GM23248 (cell line): Measurements from ENCODE around the gene SH3D21. TPM values are rescaled to one million over a fixed set of nuclear protein-coding genes. Genes with fewer than 3 reads are reported as not detected.
A peak's percentile ranks its signal among the peaks of the same experiment; 100 is the strongest.

Source experiments
- DNase-seq: peaks from one replicate; pipeline ENCODE4 v3.0.0-alpha.2; 2015
- H2AFZ ChIP-seq: fragments of 200-600 bp; sonication (generic); 2 replicates; pipeline ENCODE4 v1.6.1; 2016; ENCODE audit warnings: antibody characterized with exemption
- H3F3A ChIP-seq: fragments of 200-600 bp; sonication (generic); 2 replicates; pipeline ENCODE4 v1.6.1; 2016; ENCODE audit warnings: mild to moderate bottlenecking, antibody characterized with exemption, mixed run types; ENCODE audit not compliant: insufficient read depth
- H3K27ac ChIP-seq: fragments of 200-600 bp; sonication (generic); 2 replicates; pipeline ENCODE4 v1.5.1; 2016; ENCODE audit warnings: mild to moderate bottlenecking
- H3K27me3 ChIP-seq: fragments of 200-600 bp; sonication (generic); replicated peaks from 2 replicates; pipeline ENCODE4 v1.6.1; 2016; ENCODE audit warnings: mild to moderate bottlenecking; ENCODE audit not compliant: insufficient read depth
- H3K36me3 ChIP-seq: fragments of 200-600 bp; sonication (generic); 2 replicates; pipeline ENCODE4 v1.6.1; 2016; ENCODE audit warnings: low read depth, mild to moderate bottlenecking
- H3K4me1 ChIP-seq: fragments of 200-600 bp; sonication (generic); 2 replicates; pipeline ENCODE4 v1.6.1; 2016; ENCODE audit warnings: mild to moderate bottlenecking; ENCODE audit not compliant: insufficient read depth
- H3K4me2 ChIP-seq: fragments of 200-600 bp; sonication (generic); one replicate; pipeline ENCODE4 v1.6.1; 2016; ENCODE audit warnings: mild to moderate bottlenecking; ENCODE audit not compliant: unreplicated experiment
- H3K4me3 ChIP-seq: fragments of 200-600 bp; sonication (generic); 2 replicates; pipeline ENCODE4 v1.5.1; 2016; ENCODE audit warnings: mild to moderate bottlenecking
- H3K79me2 ChIP-seq: fragments of 200-600 bp; sonication (generic); 2 replicates; pipeline ENCODE4 v1.6.1; 2016; ENCODE audit warnings: mild to moderate bottlenecking; ENCODE audit not compliant: insufficient read depth
- H3K9ac ChIP-seq: fragments of 200-600 bp; sonication (generic); 2 replicates; pipeline ENCODE4 v1.6.1; 2016; ENCODE audit warnings: mild to moderate bottlenecking
- H3K9me2 ChIP-seq: fragments of 200-600 bp; sonication (generic); 2 replicates; pipeline ENCODE4 v1.6.1; 2016; ENCODE audit warnings: mixed run types, mild to moderate bottlenecking, moderate library complexity; ENCODE audit not compliant: insufficient read depth
- H3K9me3 ChIP-seq: fragments of 200-600 bp; sonication (generic); one replicate; pipeline ENCODE4 v1.6.1; 2017; ENCODE audit warnings: low read depth
- H4K20me1 ChIP-seq: fragments of 200-600 bp; sonication (generic); 2 replicates; pipeline ENCODE4 v1.6.0; 2016; ENCODE audit not compliant: insufficient read depth
- EZH2 ChIP-seq: fragments of 200-600 bp; sonication (generic); IDR thresholded peaks from 2 replicates; pipeline ENCODE4 v1.6.1; 2018; ENCODE audit warnings: antibody characterized with exemption, mild to moderate bottlenecking; ENCODE audit not compliant: insufficient read depth, poor library complexity, severe bottlenecking
- EZH2phosphoT487 ChIP-seq: fragments of 200-600 bp; sonication (generic); IDR thresholded peaks from 2 replicates; pipeline ENCODE4 v1.6.1; 2018; ENCODE audit warnings: antibody characterized with exemption, moderate library complexity, mild to moderate bottlenecking, low read depth; ENCODE audit not compliant: insufficient read depth
- WGBS, 2 experiments: methylation state at CpG; one replicate each; pipeline ENCODE4 v1.1.6; 2015 to 2017; ENCODE audit warnings: low lambda C conversion rate in 2 of 2, low coverage in 1 of 2; ENCODE audit errors: missing lambda C conversion rate in 2 of 2; 5-methylcytosine and 5-hydroxymethylcytosine counted together
- in situ Hi-C: fragments of 300-500 bp; cut with MboI; formaldehyde crosslinking; loops from 2 replicates; pipeline ENCODE4 v1.15.0; 2020
- polyA plus RNA-seq: library from polyadenylated mRNA; unstranded; fragments of >200 nt; fragmentation: Nextera tagmentation; extraction: Ambion mirVana; gene quantifications from 2 replicates; pipeline ENCODE4 v1.2.1, GENCODE V29; 2016
- total RNA-seq: library from RNA; depleted of rRNA; stranded (reverse); fragments of >200 nt; shearing (Covaris generic); gene quantifications from 2 replicates; pipeline ENCODE4 v1.2.3, GENCODE V29; 2014; rRNA removed

Gene SH3D21
- total RNA-seq (5.6 and 14.4 TPM in 2 replicates), polyA plus RNA-seq (1.1 and 1.8 TPM in 2 replicates)

- in situ Hi-C loops: no loop called here
- peaks cover 23% of the 10 kb centered on the region for H3K36me3 ChIP-seq
- WGBS, 2 experiments: 21% methylated on average over 54 to 59 of the region's 65 CpGs
These were observed at the start of gene SH3D21 for GRCh38 chr1:36306210-36306901. Gene SH3D21, plus strand, starts transcription at chr1:36306368. Its CDS starts 53 bp downstream, at chr1:36306421.

GRCh38 chr1:36256558-36257374 lies 49.4 kb upstream of the SH3D21 start:
- TF ChIP-seq EZH2 (no peak), EZH2phosphoT487 (no peak)
- Histone ChIP-seq H3K27ac (no peak overlapping the region; the same call in 1 of the 2 replicates), H3K9me3 (no peaks in the 10 kb centered on the region), H3F3A (peaks cover 35% of the 10 kb centered on the region), H2AFZ (no peak overlapping the region), H3K27me3 (no peaks in the 10 kb centered on the region), H3K9me2 (no peaks in the 10 kb centered on the region), H3K79me2 (peaks cover 100% of the 10 kb centered on the region), H3K4me3 (no peak overlapping the region), H4K20me1 (peaks cover 36% of the 10 kb centered on the region; the same call in 1 of the 2 replicates), H3K36me3 (peaks cover 20% of the 10 kb centered on the region; the same call in 1 of the 2 replicates), H3K4me1 (peaks cover 48% of the 10 kb centered on the region), H3K9ac (no peak overlapping the region), H3K4me2 (no peak overlapping the region)
- DNase-seq: no peak
- WGBS, 2 experiments: 82% methylated on average over 15 of the region's 15 CpGs
- in situ Hi-C loops: no loop called here

More at GRCh38 chr1:36306210-36306901, at the start of gene SH3D21:
- Histone ChIP-seq H3K9me2 (no peaks in the 10 kb centered on the region), H3F3A (peaks cover 20% of the 10 kb centered on the region; the same call in 1 of the 2 replicates), H3K9me3 (no peaks in the 10 kb centered on the region), H3K4me1 (peaks cover 5% of the 10 kb centered on the region; the same call in 1 of the 2 replicates), H4K20me1 (no peaks in the 10 kb centered on the region), H3K4me2 (peak within 1 kb of the TSS; percentile 84), H3K27me3 (no peaks in the 10 kb centered on the region), H3K4me3 (peak within 1 kb of the TSS; percentile 94), H3K27ac (peak within 1 kb of the TSS; percentile 16; the same call in 1 of the 2 replicates), H2AFZ (peak within 1 kb of the TSS; percentile 78), H3K79me2 (peaks cover 37% of the 10 kb centered on the region), H3K9ac (peak within 1 kb of the TSS; percentile 77)
- DNase-seq: peak; percentile 65
- TF ChIP-seq EZH2: no peak
- TF ChIP-seq EZH2phosphoT487: no peak

GRCh38 chr1:36257375-36257767 lies 48.8 kb upstream of the SH3D21 start:
- Histone ChIP-seq H3K36me3 (peaks cover 21% of the 10 kb centered on the region; the same call in 1 of the 2 replicates), H3F3A (peaks cover 38% of the 10 kb centered on the region), H3K9me2 (no peaks in the 10 kb centered on the region), H2AFZ (no peak overlapping the region), H3K4me2 (no peak overlapping the region), H3K4me3 (no peak overlapping the region), H3K27ac (no peak overlapping the region; the same call in 1 of the 2 replicates), H3K79me2 (peaks cover 100% of the 10 kb centered on the region), H3K4me1 (peaks cover 42% of the 10 kb centered on the region), H3K9me3 (no peaks in the 10 kb centered on the region), H3K27me3 (no peaks in the 10 kb centered on the region), H3K9ac (no peak overlapping the region), H4K20me1 (peaks cover 36% of the 10 kb centered on the region; the same call in 1 of the 2 replicates)
- in situ Hi-C loops: no loop called here
- 54% methylated on average over 2 of the region's 2 CpGs for WGBS, 2 experiments
- TF ChIP-seq EZH2phosphoT487 (no peak), EZH2 (no peak)
- DNase-seq: peak; percentile 31

- H3K4me1 ChIP-seq: peaks cover 30% of the 10 kb centered on the region
- no peak overlapping the region for H3K4me3 ChIP-seq
- H3K9me2 ChIP-seq: no peaks in the 10 kb centered on the region
- H3K27ac ChIP-seq: no peak overlapping the region
- TF ChIP-seq EZH2 (no peak), EZH2phosphoT487 (no peak)
- no peaks in the 10 kb centered on the region for H3K9me3 ChIP-seq
- DNase-seq: peak; percentile 29
- H3K27me3 ChIP-seq: no peaks in the 10 kb centered on the region
- H3K79me2 ChIP-seq: peaks cover 100% of the 10 kb centered on the region
- peaks cover 30% of the 10 kb centered on the region for H3F3A ChIP-seq
- H4K20me1 ChIP-seq: peaks cover 34% of the 10 kb centered on the region; the same call in 1 of the 2 replicates
- H2AFZ ChIP-seq: no peak overlapping the region
- 71% methylated on average over 1 of the region's 1 CpG for WGBS, 2 experiments
- peaks cover 21% of the 10 kb centered on the region; the same call in 1 of the 2 replicates for H3K36me3 ChIP-seq
- in situ Hi-C loops: no loop called here
- no peak overlapping the region for H3K9ac ChIP-seq
- H3K4me2 ChIP-seq: peak overlapping the region; percentile 0
These were observed 47.2 kb upstream of the SH3D21 start for GRCh38 chr1:36258960-36259344.
